Thoracic aorta (tissue), 2 donors: Measurements from ENCODE around the gene STK32C. TPM values are rescaled to one million over a fixed set of nuclear protein-coding genes. Genes with fewer than 3 reads are reported as not detected.

Experiments
- ATAC-seq: fragments of 150-250 bp; one replicate; pipeline ENCODE4 v1.8.0; 2017; ENCODE audit warnings: low read depth; ENCODE audit not compliant: insufficient number of reproducible peaks, low FRiP score
- DNase-seq: peaks from one replicate; pipeline ENCODE4 v3.0.0-alpha.2; 2020; ENCODE audit warnings: low spot score
- H3K27ac ChIP-seq, 2 donors: fragments of 200-600 bp; sonication (generic); 1 replicate in 1 of 2; 2 replicates in 1 of 2; pipeline ENCODE4 v1.5.1; 2016; ENCODE audit warnings: mild to moderate bottlenecking in 2 of 2, moderate library complexity in 2 of 2
- H3K27me3 ChIP-seq: fragments of 200-600 bp; sonication (generic); replicated peaks from 2 replicates; pipeline ENCODE4 v1.6.0; 2016; ENCODE audit warnings: mild to moderate bottlenecking; ENCODE audit not compliant: insufficient read depth
- H3K36me3 ChIP-seq: fragments of 200-600 bp; sonication (generic); one replicate; pipeline ENCODE4 v1.5.1; 2016
- H3K4me1 ChIP-seq, 2 donors: fragments of 200-600 bp; sonication (generic); 1 replicate in 1 of 2; 2 replicates in 1 of 2; pipeline versions ENCODE4 v1.5.1 to v1.6.0; 2016; ENCODE audit warnings: low read depth in 2 of 2, mild to moderate bottlenecking in 1 of 2; ENCODE audit not compliant: control insufficient read depth in 1 of 2
- H3K4me3 ChIP-seq: fragments of 200-600 bp; sonication (generic); 2 replicates; pipeline ENCODE4 v1.5.1; 2016; ENCODE audit warnings: mild to moderate bottlenecking
- H3K9me3 ChIP-seq: fragments of 200-600 bp; sonication (generic); 2 replicates; pipeline ENCODE4 v1.5.1; 2016
- total RNA-seq, 2 donors: library from RNA; depleted of rRNA; stranded (reverse); fragments of >200 nt; gene quantifications; one replicate each; pipeline versions ENCODE4 v1.1.0 to v1.2.3, GENCODE V29; 2016
- TF ChIP-seq, protein P1 (sequence below): fragments of 200-600 bp; sonication (generic); IDR thresholded peaks from one replicate; pipeline ENCODE4 v1.5.1; 2019; ENCODE audit warnings: antibody characterized with exemption

The STK32C gene
- total RNA-seq, 2 donors from 2014 or later: 1.1 to 4.2 TPM

DNA sequence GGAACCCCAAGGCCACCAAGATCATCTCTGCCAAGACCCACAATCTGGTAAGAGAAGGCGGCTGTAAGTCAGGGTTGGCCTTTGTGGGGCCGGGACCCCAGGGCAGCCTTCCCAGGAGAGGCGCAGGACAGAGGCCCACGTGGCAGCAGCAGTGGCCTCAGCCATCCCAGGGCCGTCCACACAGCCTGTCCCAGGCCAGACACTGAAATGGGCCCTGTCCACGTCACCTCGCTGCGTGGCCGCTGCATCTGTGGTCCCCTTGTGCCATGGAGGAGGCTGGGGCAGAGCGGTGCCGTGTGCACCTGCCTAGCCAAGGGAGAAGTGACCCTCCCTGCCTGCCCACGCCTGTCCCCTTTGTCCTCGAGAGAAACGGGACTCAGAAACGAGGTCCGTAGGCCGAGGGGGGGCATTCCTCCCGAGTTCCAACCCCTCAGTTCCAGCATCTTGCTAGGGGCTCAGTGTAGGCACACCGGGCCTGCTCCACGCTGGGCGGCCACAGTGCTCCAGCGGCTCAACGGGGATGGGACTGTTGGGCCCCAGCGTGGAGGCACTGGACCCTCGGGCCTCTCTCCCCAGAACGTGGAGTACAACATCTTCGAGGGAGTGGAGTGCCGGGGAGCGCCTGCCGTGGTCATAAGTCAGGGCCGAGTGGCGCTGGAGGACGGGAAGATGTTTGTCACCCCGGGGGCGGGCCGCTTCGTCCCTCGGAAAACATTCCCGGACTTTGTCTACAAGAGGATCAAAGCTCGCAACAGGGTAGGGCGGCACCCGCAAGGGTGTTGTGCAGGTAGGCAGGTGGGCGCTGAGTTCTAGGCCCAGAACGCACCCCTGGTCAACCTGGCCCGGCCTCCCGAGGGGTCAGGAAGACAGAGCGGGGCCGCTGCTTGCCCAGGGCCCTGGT, 105.4 kb downstream of the STK32C start:
- DNase-seq: no peak
- Histone ChIP-seq H3K4me3 (no peak overlapping the region), H3K4me1 (no peaks in the 10 kb centered on the region)

GRCh38 chr10:132201111-132201969, 106.4 kb downstream of the STK32C start:
- Histone ChIP-seq H3K27me3 (no peaks in the 10 kb centered on the region), H3K4me3 (no peak overlapping the region), H3K4me1 (no peaks in the 10 kb centered on the region), H3K36me3 (no peaks in the 10 kb centered on the region), H3K27ac (no peak overlapping the region), H3K9me3 (no peaks in the 10 kb centered on the region)
- ATAC-seq (no peak), DNase-seq (no peak)
- TF ChIP-seq, protein P1, sequence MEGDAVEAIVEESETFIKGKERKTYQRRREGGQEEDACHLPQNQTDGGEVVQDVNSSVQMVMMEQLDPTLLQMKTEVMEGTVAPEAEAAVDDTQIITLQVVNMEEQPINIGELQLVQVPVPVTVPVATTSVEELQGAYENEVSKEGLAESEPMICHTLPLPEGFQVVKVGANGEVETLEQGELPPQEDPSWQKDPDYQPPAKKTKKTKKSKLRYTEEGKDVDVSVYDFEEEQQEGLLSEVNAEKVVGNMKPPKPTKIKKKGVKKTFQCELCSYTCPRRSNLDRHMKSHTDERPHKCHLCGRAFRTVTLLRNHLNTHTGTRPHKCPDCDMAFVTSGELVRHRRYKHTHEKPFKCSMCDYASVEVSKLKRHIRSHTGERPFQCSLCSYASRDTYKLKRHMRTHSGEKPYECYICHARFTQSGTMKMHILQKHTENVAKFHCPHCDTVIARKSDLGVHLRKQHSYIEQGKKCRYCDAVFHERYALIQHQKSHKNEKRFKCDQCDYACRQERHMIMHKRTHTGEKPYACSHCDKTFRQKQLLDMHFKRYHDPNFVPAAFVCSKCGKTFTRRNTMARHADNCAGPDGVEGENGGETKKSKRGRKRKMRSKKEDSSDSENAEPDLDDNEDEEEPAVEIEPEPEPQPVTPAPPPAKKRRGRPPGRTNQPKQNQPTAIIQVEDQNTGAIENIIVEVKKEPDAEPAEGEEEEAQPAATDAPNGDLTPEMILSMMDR: no peak

More for the DNA sequence above, 105.4 kb downstream of the STK32C start:
- Histone ChIP-seq H3K27ac (no peak overlapping the region), H3K27me3 (no peaks in the 10 kb centered on the region), H3K9me3 (no peaks in the 10 kb centered on the region), H3K36me3 (no peaks in the 10 kb centered on the region)
- TF ChIP-seq, protein P1: no peak
- no peak for ATAC-seq

- H3K27ac ChIP-seq: no peak overlapping the region
- ATAC-seq: no peak
- H3K9me3 ChIP-seq: no peaks in the 10 kb centered on the region
- no peak for DNase-seq
- no peak overlapping the region for H3K4me3 ChIP-seq
- H3K4me1 ChIP-seq: no peaks in the 10 kb centered on the region
- no peaks in the 10 kb centered on the region for H3K27me3 ChIP-seq
- no peaks in the 10 kb centered on the region for H3K36me3 ChIP-seq
- TF ChIP-seq, protein P1: no peak
These were observed 107.2 kb downstream of the STK32C start for GRCh38 chr10:132200344-132201110.

GRCh38 chr10:132199854-132200311, 107.9 kb downstream of the STK32C start:
- H3K36me3 ChIP-seq: no peaks in the 10 kb centered on the region
- H3K4me1 ChIP-seq: no peaks in the 10 kb centered on the region
- no peaks in the 10 kb centered on the region for H3K27me3 ChIP-seq
- H3K4me3 ChIP-seq: no peak overlapping the region
- H3K27ac ChIP-seq: no peak overlapping the region
- ATAC-seq (no peak), DNase-seq (no peak)
- TF ChIP-seq, protein P1: no peak
- H3K9me3 ChIP-seq: no peaks in the 10 kb centered on the region
